ENCODE data around the gene STAU1.
"Not testable (repeated sequence)": the region's sequence is repeated elsewhere in the genome, so short reads cannot be mapped to it uniquely, and the experiment has no call there.

STAU1 gene

GRCh38 chr20:49183444-49183843, 4.7 kb downstream of the STAU1 start:
- H3K27me3 Mint-ChIP-seq, result no peaks in the 10 kb centered on the region
- peaks cover 67% of the 10 kb centered on the region for H3K4me1 Mint-ChIP-seq
- no peak for DNase-seq
- H3K4me3 Mint-ChIP-seq, result peak overlapping the region; percentile 13 to 65
- no peaks in the 10 kb centered on the region for H3K9me3 Mint-ChIP-seq
- no peak for ATAC-seq
- no peak overlapping the region for H3K27ac Mint-ChIP-seq

- H3K4me1 Mint-ChIP-seq, result peaks cover 77% of the 10 kb centered on the region
- H3K4me3 Mint-ChIP-seq, result no peak overlapping the region
- DNase-seq, result no peak
Measured at GRCh38 chr20:49181265-49181877, 6.8 kb downstream of the STAU1 start.

GRCh38 chr20:49179368-49180277, 8.5 kb downstream of the STAU1 start:
- Mint-ChIP-seq H3K27me3 (no peaks in the 10 kb centered on the region), H3K4me1 (peaks cover 60% of the 10 kb centered on the region), H3K4me3 (peak overlapping the region in 1 of 2 donors; percentile 0), H3K9me3 (no peaks in the 10 kb centered on the region), H3K27ac (peak overlapping the region in 1 of 2 donors; percentile 55)
- no peak for DNase-seq
- ATAC-seq, result no peak

More at GRCh38 chr20:49181265-49181877, 6.8 kb downstream of the STAU1 start:
- H3K9me3 Mint-ChIP-seq, result no peaks in the 10 kb centered on the region
- no peak for ATAC-seq
- H3K27me3 Mint-ChIP-seq, result no peaks in the 10 kb centered on the region
- H3K27ac Mint-ChIP-seq, result peak overlapping the region in 1 of 2 donors; percentile 67

GRCh38 chr20:49174183-49174582, 14.0 kb downstream of the STAU1 start:
- Mint-ChIP-seq H3K27me3 (no peaks in the 10 kb centered on the region), H3K4me3 (no peak overlapping the region), H3K27ac (no peak overlapping the region)

GRCh38 chr20:49172413-49172812, 15.7 kb downstream of the STAU1 start:
- ATAC-seq (no peak), DNase-seq (no peak)
- H3K4me3 Mint-ChIP-seq, result no peak overlapping the region
- peak overlapping the region; percentile 37 to 73 for H3K27ac Mint-ChIP-seq
- no peaks in the 10 kb centered on the region for H3K27me3 Mint-ChIP-seq
- H3K4me1 Mint-ChIP-seq, result peaks cover 58% of the 10 kb centered on the region
- H3K9me3 Mint-ChIP-seq, result no peaks in the 10 kb centered on the region

More at GRCh38 chr20:49174183-49174582, 14.0 kb downstream of the STAU1 start:
- Mint-ChIP-seq H3K9me3 (no peaks in the 10 kb centered on the region), H3K4me1 (peaks cover 48% of the 10 kb centered on the region)
- no peak for ATAC-seq
- no peak for DNase-seq

GRCh38 chr20:49171909-49172308, 16.2 kb downstream of the STAU1 start:
- H3K9me3 Mint-ChIP-seq, result no peaks in the 10 kb centered on the region
- H3K4me3 Mint-ChIP-seq, result no peak overlapping the region
- H3K4me1 Mint-ChIP-seq, result peaks cover 61% of the 10 kb centered on the region
- DNase-seq, result no peak
- H3K27ac Mint-ChIP-seq, result no peak overlapping the region
- no peak for ATAC-seq
- no peaks in the 10 kb centered on the region for H3K27me3 Mint-ChIP-seq

GRCh38 chr20:49170714-49171113, 17.4 kb downstream of the STAU1 start:
- Mint-ChIP-seq H3K4me3 (no peak overlapping the region), H3K27ac (no peak overlapping the region), H3K9me3 (no peaks in the 10 kb centered on the region), H3K4me1 (peaks cover 73% of the 10 kb centered on the region), H3K27me3 (no peaks in the 10 kb centered on the region)
- ATAC-seq (no peak), DNase-seq (no peak)

GRCh38 chr20:49169547-49169946, 18.6 kb downstream of the STAU1 start:
- DNase-seq (no peak), ATAC-seq (no peak)
- H3K9me3 Mint-ChIP-seq, result no peaks in the 10 kb centered on the region
- peak overlapping the region; percentile 26 to 44 for H3K4me3 Mint-ChIP-seq
- no peaks in the 10 kb centered on the region for H3K27me3 Mint-ChIP-seq
- peak overlapping the region; percentile 54 to 71 for H3K27ac Mint-ChIP-seq
- H3K4me1 Mint-ChIP-seq, result peaks cover 80% of the 10 kb centered on the region

- H3K9me3 Mint-ChIP-seq, DNase-seq, H3K27me3 Mint-ChIP-seq, ATAC-seq: not testable (repeated sequence)
- Mint-ChIP-seq H3K27ac (peak overlapping the region in 1 of 2 donors; percentile 7), H3K4me1 (peaks cover 80% of the 10 kb centered on the region), H3K4me3 (peak overlapping the region in 1 of 2 donors; percentile 35)
Measured at GRCh38 chr20:49168864-49169263, 19.3 kb downstream of the STAU1 start.

- peak overlapping the region; percentile 9 to 95 for H3K27ac Mint-ChIP-seq
- peaks cover 85% of the 10 kb centered on the region for H3K4me1 Mint-ChIP-seq
- DNase-seq (no peak), ATAC-seq (no peak)
- H3K4me3 Mint-ChIP-seq, result peak overlapping the region; percentile 44 to 77
- no peaks in the 10 kb centered on the region for H3K9me3 Mint-ChIP-seq
- no peaks in the 10 kb centered on the region for H3K27me3 Mint-ChIP-seq
Measured at GRCh38 chr20:49167811-49168507, 20.2 kb downstream of the STAU1 start.

GRCh38 chr20:49166534-49167449, 21.3 kb downstream of the STAU1 start:
- Mint-ChIP-seq H3K4me3 (peak overlapping the region; percentile 74 to 79), H3K4me1 (peaks cover 86% of the 10 kb centered on the region), H3K9me3 (no peaks in the 10 kb centered on the region), H3K27me3 (no peaks in the 10 kb centered on the region), H3K27ac (peak overlapping the region; percentile 85 to 95)
- DNase-seq, result no peak
- ATAC-seq, result peak; percentile 93

GRCh38 chr20:49165611-49166010, 22.5 kb downstream of the STAU1 start:
- H3K4me3 Mint-ChIP-seq, result peak overlapping the region; percentile 74 to 79
- DNase-seq (no peak), ATAC-seq (peak; percentile 61)

GRCh38 chr20:49163696-49164095, 24.4 kb downstream of the STAU1 start:
- no peak for ATAC-seq
- Mint-ChIP-seq H3K27ac (no peak overlapping the region), H3K9me3 (no peaks in the 10 kb centered on the region), H3K4me3 (no peak overlapping the region), H3K4me1 (peaks cover 74% of the 10 kb centered on the region), H3K27me3 (no peaks in the 10 kb centered on the region)
- DNase-seq, result no peak

More at GRCh38 chr20:49165611-49166010, 22.5 kb downstream of the STAU1 start:
- Mint-ChIP-seq H3K4me1 (peaks cover 86% of the 10 kb centered on the region), H3K9me3 (no peaks in the 10 kb centered on the region), H3K27ac (peak overlapping the region; percentile 59 to 95), H3K27me3 (no peaks in the 10 kb centered on the region)

GRCh38 chr20:49161428-49162152, 26.5 kb downstream of the STAU1 start:
- Mint-ChIP-seq H3K4me1 (peaks cover 64% of the 10 kb centered on the region), H3K27ac (no peak overlapping the region), H3K4me3 (no peak overlapping the region)

More at GRCh38 chr20:49161428-49162152, 26.5 kb downstream of the STAU1 start:
- Mint-ChIP-seq H3K9me3 (no peaks in the 10 kb centered on the region), H3K27me3 (no peaks in the 10 kb centered on the region)
- ATAC-seq (no peak), DNase-seq (no peak)

Measured in stimulated activated naive CD8-positive, alpha-beta T cell treated with anti-CD3 and anti-CD28 coated beads, Interleukin-15, amount 100 ng/mL, for 72 hours (primary cell).